Stimulated activated naive B cell treated with anti-CD40 and anti-IgM and Interleukin-4, amounts not matched to agents 10 μg/mL and 1 μg/mL and 100 μg/mL, for 72 hours (primary cell): ENCODE data around the gene RCAN2.

ENCODE experiments used
- ATAC-seq, 2 donors: fragments of 150-1000 bp; cut with Tn5 transposase; replicated peaks; 2 replicates each; pipeline ENCODE4 v1.10.0; 2021; ENCODE audit warnings: moderate library complexity in 1 of 2
- DNase-seq: peaks from one replicate; pipeline ENCODE4 v3.0.0; 2021
- H3K27ac Mint-ChIP-seq: one replicate; pipeline ENCODE4 v1.8.0; 2022; ENCODE audit warnings: mild to moderate bottlenecking, mixed read lengths
- H3K27me3 Mint-ChIP-seq, 2 donors: one replicate each; pipeline ENCODE4 v1.8.0; 2022; ENCODE audit warnings: mixed read lengths in 2 of 2
- H3K36me3 Mint-ChIP-seq, 2 donors: one replicate each; pipeline ENCODE4 v1.8.0; 2022; ENCODE audit warnings: mixed read lengths in 2 of 2, mild to moderate bottlenecking in 1 of 2
- H3K4me1 Mint-ChIP-seq, 2 donors: one replicate each; pipeline ENCODE4 v1.8.0; 2022; ENCODE audit warnings: mixed read lengths in 2 of 2, mild to moderate bottlenecking in 1 of 2
- H3K4me3 Mint-ChIP-seq, 2 donors: one replicate each; pipeline ENCODE4 v1.8.0; 2022; ENCODE audit warnings: mild to moderate bottlenecking in 2 of 2, mixed read lengths in 2 of 2, moderate library complexity in 1 of 2
- H3K9me3 Mint-ChIP-seq, 2 donors: one replicate each; pipeline ENCODE4 v1.8.0; 2022; ENCODE audit warnings: mixed read lengths in 2 of 2, mild to moderate bottlenecking in 1 of 2

Gene RCAN2

GRCh38 chr6:46284475-46284874 lies 206.8 kb downstream of the RCAN2 start:
- H3K27me3 Mint-ChIP-seq: peaks cover 8 to 11% of the 10 kb centered on the region in 2 donors
- H3K4me3 Mint-ChIP-seq: no peak overlapping the region
- H3K27ac Mint-ChIP-seq: no peak overlapping the region
- no peak for ATAC-seq
- H3K4me1 Mint-ChIP-seq: peaks cover 2 to 5% of the 10 kb centered on the region in 2 donors
- DNase-seq: no peak
- peaks cover 0 to 2% of the 10 kb centered on the region in 2 donors for H3K36me3 Mint-ChIP-seq
- no peaks in the 10 kb centered on the region for H3K9me3 Mint-ChIP-seq

- ATAC-seq (no peak), DNase-seq (no peak)
- Mint-ChIP-seq H3K27ac (no peak overlapping the region), H3K4me3 (no peak overlapping the region), H3K27me3 (peaks cover 7% of the 10 kb centered on the region in 2 donors), H3K9me3 (no peaks in the 10 kb centered on the region), H3K4me1 (no peaks in the 10 kb centered on the region), H3K36me3 (no peaks in the 10 kb centered on the region)
Measured at GRCh38 chr6:46281110-46281509, 210.1 kb downstream of the RCAN2 start.

- H3K27ac Mint-ChIP-seq: no peak overlapping the region
- H3K27me3 Mint-ChIP-seq: peaks cover 7 to 12% of the 10 kb centered on the region in 2 donors
- H3K4me3 Mint-ChIP-seq: no peak overlapping the region
- DNase-seq (no peak), ATAC-seq (no peak)
- no peaks in the 10 kb centered on the region for H3K36me3 Mint-ChIP-seq
- H3K9me3 Mint-ChIP-seq: no peaks in the 10 kb centered on the region
- no peaks in the 10 kb centered on the region for H3K4me1 Mint-ChIP-seq
Measured at GRCh38 chr6:46279874-46280273, 211.4 kb downstream of the RCAN2 start.

GRCh38 chr6:46276576-46277142 lies 214.6 kb downstream of the RCAN2 start:
- H3K27ac Mint-ChIP-seq: no peak overlapping the region
- H3K4me1 Mint-ChIP-seq: no peaks in the 10 kb centered on the region

GRCh38 chr6:46274502-46274901 lies 216.7 kb downstream of the RCAN2 start:
- H3K27me3 Mint-ChIP-seq: peaks cover 7 to 8% of the 10 kb centered on the region in 2 donors
- H3K27ac Mint-ChIP-seq: no peak overlapping the region
- ATAC-seq (no peak), DNase-seq (no peak)
- H3K4me1 Mint-ChIP-seq: no peaks in the 10 kb centered on the region
- no peaks in the 10 kb centered on the region for H3K36me3 Mint-ChIP-seq
- H3K4me3 Mint-ChIP-seq: no peak overlapping the region
- no peaks in the 10 kb centered on the region for H3K9me3 Mint-ChIP-seq

More at GRCh38 chr6:46276576-46277142, 214.6 kb downstream of the RCAN2 start:
- Mint-ChIP-seq H3K27me3 (peaks cover 7 to 12% of the 10 kb centered on the region in 2 donors), H3K9me3 (no peaks in the 10 kb centered on the region), H3K36me3 (no peaks in the 10 kb centered on the region), H3K4me3 (no peak overlapping the region)
- ATAC-seq: no peak
- no peak for DNase-seq

GRCh38 chr6:46273911-46274310 lies 217.3 kb downstream of the RCAN2 start:
- DNase-seq (no peak), ATAC-seq (no peak)
- H3K27ac Mint-ChIP-seq: no peak overlapping the region
- H3K4me1 Mint-ChIP-seq: no peaks in the 10 kb centered on the region
- H3K4me3 Mint-ChIP-seq: no peak overlapping the region
- H3K9me3 Mint-ChIP-seq: no peaks in the 10 kb centered on the region
- no peaks in the 10 kb centered on the region for H3K36me3 Mint-ChIP-seq
- peaks cover 7 to 8% of the 10 kb centered on the region in 2 donors for H3K27me3 Mint-ChIP-seq

GRCh38 chr6:46271728-46272127 lies 219.5 kb downstream of the RCAN2 start:
- no peaks in the 10 kb centered on the region for H3K9me3 Mint-ChIP-seq
- no peak for ATAC-seq
- H3K27ac Mint-ChIP-seq: no peak overlapping the region
- H3K4me3 Mint-ChIP-seq: no peak overlapping the region
- peaks cover 0 to 6% of the 10 kb centered on the region in 2 donors for H3K27me3 Mint-ChIP-seq
- no peak for DNase-seq
- no peaks in the 10 kb centered on the region for H3K4me1 Mint-ChIP-seq
- H3K36me3 Mint-ChIP-seq: no peaks in the 10 kb centered on the region

- Mint-ChIP-seq H3K27me3 (peaks cover 0 to 4% of the 10 kb centered on the region in 2 donors), H3K4me1 (no peaks in the 10 kb centered on the region), H3K27ac (no peak overlapping the region), H3K36me3 (no peaks in the 10 kb centered on the region), H3K4me3 (no peak overlapping the region), H3K9me3 (no peaks in the 10 kb centered on the region)
- DNase-seq: no peak
- no peak for ATAC-seq
Measured at GRCh38 chr6:46271107-46271506, 220.1 kb downstream of the RCAN2 start.

- no peak overlapping the region for H3K4me3 Mint-ChIP-seq
- H3K27ac Mint-ChIP-seq: no peak overlapping the region
- H3K36me3 Mint-ChIP-seq: no peaks in the 10 kb centered on the region
- H3K27me3 Mint-ChIP-seq: no peaks in the 10 kb centered on the region
- no peaks in the 10 kb centered on the region for H3K4me1 Mint-ChIP-seq
- ATAC-seq (no peak), DNase-seq (no peak)
- H3K9me3 Mint-ChIP-seq: no peaks in the 10 kb centered on the region
Measured at GRCh38 chr6:46270336-46270735, 220.9 kb downstream of the RCAN2 start.

GRCh38 chr6:46269447-46270229 lies 221.6 kb downstream of the RCAN2 start:
- ATAC-seq (no peak), DNase-seq (no peak)
- H3K4me1 Mint-ChIP-seq: no peaks in the 10 kb centered on the region
- H3K9me3 Mint-ChIP-seq: no peaks in the 10 kb centered on the region
- H3K27me3 Mint-ChIP-seq: peaks cover 0 to 4% of the 10 kb centered on the region in 2 donors
- no peak overlapping the region for H3K27ac Mint-ChIP-seq
- no peak overlapping the region for H3K4me3 Mint-ChIP-seq
- H3K36me3 Mint-ChIP-seq: no peaks in the 10 kb centered on the region

- DNase-seq: no peak
- Mint-ChIP-seq H3K4me3 (no peak overlapping the region), H3K27me3 (peaks cover 0 to 12% of the 10 kb centered on the region in 2 donors), H3K4me1 (no peaks in the 10 kb centered on the region), H3K36me3 (no peaks in the 10 kb centered on the region), H3K27ac (no peak overlapping the region), H3K9me3 (no peaks in the 10 kb centered on the region)
- no peak for ATAC-seq
Measured at GRCh38 chr6:46267515-46267914, 223.7 kb downstream of the RCAN2 start.

GRCh38 chr6:46265373-46265772 lies 225.9 kb downstream of the RCAN2 start:
- Mint-ChIP-seq H3K4me1 (no peaks in the 10 kb centered on the region), H3K27me3 (peaks cover 7 to 17% of the 10 kb centered on the region in 2 donors), H3K4me3 (no peak overlapping the region), H3K36me3 (no peaks in the 10 kb centered on the region), H3K27ac (no peak overlapping the region), H3K9me3 (no peaks in the 10 kb centered on the region)
- DNase-seq: no peak
- ATAC-seq: no peak

- ATAC-seq (no peak), DNase-seq (no peak)
- Mint-ChIP-seq H3K27me3 (peaks cover 7 to 17% of the 10 kb centered on the region in 2 donors), H3K4me1 (no peaks in the 10 kb centered on the region), H3K9me3 (no peaks in the 10 kb centered on the region), H3K27ac (no peak overlapping the region), H3K4me3 (no peak overlapping the region), H3K36me3 (no peaks in the 10 kb centered on the region)
Measured at GRCh38 chr6:46263707-46264086, 227.6 kb downstream of the RCAN2 start.

- DNase-seq: no peak
- no peaks in the 10 kb centered on the region for H3K9me3 Mint-ChIP-seq
- H3K36me3 Mint-ChIP-seq: no peaks in the 10 kb centered on the region
- H3K4me3 Mint-ChIP-seq: no peak overlapping the region
- no peaks in the 10 kb centered on the region for H3K4me1 Mint-ChIP-seq
- peaks cover 7 to 17% of the 10 kb centered on the region in 2 donors for H3K27me3 Mint-ChIP-seq
- ATAC-seq: no peak
- no peak overlapping the region for H3K27ac Mint-ChIP-seq
Measured at GRCh38 chr6:46262928-46263706, 228.1 kb downstream of the RCAN2 start.
